ENCODE results near the gene ZNF775.

Gene ZNF775

DNA sequence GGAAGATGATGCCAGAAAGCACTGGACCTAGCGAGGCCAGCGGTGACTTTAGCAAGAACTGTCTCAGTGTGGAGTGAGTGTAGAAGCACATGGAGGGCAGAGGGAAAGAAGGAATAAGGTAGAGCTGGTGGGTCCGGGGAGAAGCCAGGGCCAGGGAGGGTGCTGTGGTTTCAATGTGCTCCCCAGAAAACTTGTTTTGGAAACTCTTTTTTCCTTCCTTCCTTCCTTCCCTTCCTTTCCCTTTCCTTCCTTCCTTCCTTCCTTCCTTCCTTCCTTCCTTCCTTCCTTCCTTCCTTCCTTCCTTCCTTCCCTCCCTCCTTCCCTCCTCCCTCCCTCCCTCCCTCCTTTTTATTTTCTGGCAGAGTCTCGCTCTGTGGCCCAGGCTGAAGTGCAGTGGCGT, 32.2 kb upstream of the ZNF775 start:
- DNase-seq (ENCODE audit: low spot score) = no peak

DNA sequence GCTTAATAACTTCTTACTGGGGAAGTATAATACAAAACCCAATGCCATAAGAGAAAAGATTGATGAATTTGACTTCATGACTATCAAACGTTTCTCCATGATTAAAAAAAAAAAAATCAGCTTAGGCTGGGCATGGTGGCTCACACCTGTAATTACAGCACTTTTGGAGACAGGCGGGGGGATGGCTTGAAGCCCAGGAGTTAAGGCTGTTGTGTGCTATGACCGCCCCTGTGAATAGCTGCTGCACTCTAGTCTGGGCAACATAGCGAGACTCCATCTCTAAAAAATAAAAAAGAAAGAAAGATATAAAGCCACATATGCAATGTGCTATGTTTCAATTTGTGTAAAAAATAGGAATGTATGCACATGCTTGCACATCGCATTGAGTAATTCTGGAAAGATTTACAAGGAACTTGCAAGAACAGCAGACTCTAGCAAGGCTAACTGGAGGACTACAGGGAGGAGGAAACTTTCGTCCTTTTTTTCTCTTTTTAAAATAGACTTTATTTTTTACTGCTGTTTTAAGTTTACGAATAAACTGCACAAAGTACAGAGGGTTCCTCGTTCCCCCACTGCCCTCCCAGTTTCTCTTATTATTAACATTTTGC, 27.4 kb upstream of the ZNF775 start:
- DNase-seq (ENCODE audit: low spot score) = no peak

DNA sequence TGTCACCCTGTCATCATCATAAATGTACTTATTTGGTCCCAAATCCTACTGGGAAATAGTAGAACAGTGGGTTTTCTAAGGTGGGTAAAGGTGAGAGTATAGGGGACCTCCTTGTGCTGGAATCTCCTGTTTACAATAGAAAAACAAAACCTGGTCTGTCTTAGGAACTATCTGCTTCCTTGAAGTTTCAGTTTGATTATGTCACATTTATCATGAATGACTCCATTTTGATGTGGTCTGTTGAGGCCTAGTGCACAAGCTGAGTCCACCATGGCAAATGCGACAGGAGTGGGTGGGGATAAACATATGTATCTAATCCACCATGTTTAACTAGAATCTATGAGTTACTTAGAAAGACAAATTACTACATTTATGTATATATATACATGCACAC, 23.5 kb upstream of the ZNF775 start:
- no peak for DNase-seq (ENCODE audit: low spot score)

DNA sequence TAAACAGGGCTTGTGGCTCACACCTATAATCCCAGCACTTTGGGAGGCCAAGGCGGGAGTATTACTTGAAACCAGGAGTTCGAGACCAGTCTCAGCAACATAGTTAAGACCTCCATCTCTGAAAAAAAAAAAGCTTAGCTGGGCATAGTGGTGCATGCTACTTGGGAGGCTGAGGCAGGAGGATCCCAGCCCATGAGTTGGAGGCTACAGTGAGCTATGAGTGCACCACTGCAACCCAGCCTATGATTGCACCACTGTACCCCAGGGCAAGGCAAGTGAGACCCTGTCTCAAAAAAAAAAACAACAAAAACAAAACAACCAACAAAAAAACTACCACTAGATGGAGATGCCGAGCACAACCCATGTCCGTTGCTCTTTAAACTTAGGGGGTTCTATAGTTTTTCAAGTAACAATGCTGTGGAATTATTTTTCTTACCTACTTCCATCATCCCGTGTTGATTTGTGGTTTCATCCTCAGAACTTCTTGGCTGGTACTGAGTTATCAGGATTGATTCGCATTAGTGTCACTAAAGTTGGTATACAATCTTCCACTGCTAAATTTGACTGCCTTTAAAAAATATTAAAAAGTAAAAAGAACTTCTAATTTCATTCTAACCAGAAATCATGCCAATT, 22.7 kb upstream of the ZNF775 start:
- no peak for DNase-seq (ENCODE audit: low spot score)

DNA sequence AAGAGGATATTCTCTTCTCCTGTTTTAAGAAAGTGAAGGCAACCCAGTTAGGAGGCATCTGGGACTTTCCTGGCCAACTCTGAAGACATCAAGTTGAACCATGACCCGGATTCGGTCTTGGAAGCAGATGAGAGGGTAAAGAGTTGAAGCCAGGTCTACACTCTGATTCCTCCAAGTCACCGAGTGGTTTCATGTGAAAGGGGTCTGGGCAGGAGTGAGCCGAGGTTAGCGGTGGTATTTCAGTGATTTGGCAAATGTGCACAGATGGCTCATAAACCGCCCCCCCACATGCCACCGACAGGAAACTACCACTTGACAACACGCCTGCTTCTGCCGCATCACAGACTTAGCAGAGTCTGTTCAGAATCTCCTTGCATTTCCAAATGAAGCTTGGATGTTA, 21.9 kb upstream of the ZNF775 start:
- DNase-seq (ENCODE audit: low spot score) = no peak

DNA sequence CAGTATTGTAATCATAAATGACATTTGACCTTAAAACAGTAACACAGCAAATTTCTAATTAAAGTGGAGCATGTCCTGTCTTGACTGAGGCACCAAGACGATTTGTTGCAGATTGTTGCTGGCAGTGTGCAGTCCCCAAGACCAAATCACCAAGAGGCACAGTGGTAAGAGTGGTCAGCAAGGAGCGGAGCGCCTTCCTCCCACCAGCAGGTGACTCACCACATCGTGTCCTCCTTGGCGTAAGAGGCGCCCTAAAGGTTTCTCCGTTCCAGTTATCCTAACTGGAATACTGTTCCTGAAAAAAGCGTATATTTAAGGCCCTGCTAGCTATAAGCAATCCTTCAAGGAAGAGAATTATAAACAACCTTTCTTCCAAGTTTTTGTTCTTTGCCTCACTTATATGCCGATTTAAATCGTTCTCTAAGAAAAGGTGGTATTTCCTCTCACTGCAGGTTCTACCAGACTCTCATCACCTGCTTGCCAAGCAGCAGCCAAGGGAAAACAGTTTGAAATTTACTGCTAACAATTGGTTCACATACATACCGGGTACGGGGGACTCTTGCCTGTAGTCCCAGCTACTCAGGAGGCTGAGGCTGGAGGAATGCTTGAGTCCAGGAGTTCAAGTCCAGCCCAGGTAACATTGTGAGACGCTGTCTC, 21.2 kb upstream of the ZNF775 start:
- no peak for DNase-seq (ENCODE audit: low spot score)

DNA sequence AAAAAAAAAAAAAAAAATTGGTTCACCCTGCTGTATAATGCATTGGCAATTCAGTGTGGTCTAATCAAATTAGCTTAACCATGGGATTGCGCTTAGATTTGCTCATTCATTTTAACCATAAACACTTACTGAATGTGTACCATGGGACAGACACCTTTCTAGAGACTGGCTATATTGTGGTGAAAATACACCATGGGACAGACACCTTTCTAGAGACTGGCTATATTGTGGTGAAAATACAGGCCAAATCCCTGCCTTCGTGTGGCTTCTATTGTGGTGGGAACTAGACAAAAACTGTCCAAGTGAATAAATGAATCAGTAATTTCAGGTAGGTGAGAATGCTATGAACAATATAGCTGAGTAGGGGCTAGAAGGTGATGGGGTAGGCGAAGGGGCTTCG, 20.7 kb upstream of the ZNF775 start:
- no peak for DNase-seq (ENCODE audit: low spot score)

DNA sequence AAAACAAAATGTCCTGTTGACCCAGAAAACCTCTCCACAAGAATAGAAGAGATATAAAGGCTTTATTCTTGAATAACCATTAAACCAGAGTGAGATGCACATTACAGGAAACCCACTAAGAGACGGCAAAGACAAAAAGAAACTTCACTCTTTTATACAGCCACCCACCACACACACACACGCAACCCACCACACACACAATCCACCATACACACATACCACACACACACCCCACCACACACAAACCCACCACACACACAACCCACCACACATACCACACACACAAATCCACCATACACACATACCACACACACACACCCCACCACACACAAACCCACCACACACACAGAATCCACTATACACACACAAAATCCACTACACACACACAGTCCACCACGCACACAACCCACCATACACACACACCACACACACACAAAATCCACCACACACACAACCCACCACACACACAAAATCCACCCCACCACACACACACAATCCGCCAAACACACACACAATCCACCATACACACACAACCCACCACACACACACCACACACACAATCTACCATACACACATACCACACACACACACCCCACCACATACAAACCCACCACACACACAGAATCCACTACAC, 20.0 kb upstream of the ZNF775 start:
- DNase-seq (ENCODE audit: low spot score) = no peak

DNA sequence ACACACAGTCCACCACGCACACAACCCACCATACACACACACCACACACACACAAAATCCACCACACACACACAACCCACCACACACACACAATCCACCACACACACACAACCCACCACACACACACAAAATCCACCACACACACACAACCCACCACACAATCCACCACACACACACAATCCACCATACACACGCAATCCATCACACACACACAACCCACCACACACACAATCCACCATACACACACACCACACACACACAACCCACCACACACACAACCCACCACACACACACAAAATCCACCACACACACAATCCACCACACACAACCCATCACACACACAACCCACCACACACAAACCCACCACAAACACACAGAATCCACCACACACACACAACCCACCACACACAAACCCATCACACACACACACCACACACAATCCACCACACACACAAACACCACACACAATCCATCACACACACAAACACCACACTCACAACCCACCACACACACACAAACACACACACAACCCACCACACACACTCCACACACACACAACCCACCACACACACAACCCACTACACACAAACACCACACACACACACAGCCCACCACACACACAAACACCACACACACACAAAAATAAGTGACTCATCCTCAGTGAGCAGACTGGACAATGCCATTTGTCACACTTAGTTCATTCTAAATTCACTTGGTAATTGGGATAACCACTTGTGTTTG, 19.3 kb upstream of the ZNF775 start:
- DNase-seq (ENCODE audit: low spot score) = no peak

DNA sequence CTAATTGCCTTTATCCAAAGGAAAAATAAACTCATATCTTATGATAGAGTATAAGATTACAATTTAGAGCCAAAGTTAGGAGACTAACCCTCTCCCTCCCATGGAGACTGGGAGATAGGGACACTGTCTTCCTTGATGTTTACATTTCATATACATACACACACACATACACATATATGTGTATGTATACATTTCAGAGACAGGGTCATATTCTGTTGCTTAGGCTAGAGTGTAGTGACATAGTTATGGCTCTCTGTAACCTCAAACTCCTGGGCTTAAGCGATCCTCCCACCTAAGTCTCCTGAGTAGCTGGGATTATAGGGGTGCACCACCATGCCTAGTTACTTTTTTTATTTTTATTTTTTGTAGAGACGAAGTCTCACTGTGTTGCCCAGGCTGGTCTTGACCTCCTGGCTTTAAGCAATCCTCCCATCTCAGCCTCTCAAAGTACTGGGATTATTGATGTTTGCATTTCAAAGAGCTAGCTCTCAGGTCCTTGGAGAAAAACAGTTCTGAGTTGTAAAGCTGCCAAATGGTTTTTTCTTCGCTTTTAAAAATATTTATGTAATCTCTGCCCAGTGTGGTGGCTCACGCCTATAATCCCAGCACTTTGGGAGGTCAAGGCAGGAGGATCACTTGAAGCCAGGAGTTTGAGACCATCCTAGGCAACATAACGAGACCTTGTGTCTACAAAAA, 18.6 kb upstream of the ZNF775 start:
- DNase-seq (ENCODE audit: low spot score) = no peak

DNA sequence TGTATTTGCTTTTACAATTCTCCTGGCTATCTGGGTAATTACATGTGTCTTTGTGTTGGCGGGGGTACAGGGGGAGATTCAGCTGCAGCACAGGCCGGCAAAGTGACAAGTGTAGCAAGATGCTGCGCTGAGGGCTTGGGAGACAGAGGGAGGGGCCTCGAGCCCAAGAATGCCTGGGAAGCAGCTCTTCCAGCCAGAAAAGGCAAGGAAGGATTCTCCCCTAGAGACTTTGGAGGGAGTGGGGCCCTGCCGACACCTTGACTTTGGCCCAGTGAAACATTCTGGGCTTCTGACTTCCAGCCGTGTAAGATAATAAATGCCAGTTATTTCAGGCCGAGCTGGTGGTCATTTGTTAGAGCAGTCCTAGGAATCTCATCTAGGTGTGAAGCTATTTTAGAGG, 17.7 kb upstream of the ZNF775 start:
- DNase-seq (ENCODE audit: low spot score) = no peak

DNA sequence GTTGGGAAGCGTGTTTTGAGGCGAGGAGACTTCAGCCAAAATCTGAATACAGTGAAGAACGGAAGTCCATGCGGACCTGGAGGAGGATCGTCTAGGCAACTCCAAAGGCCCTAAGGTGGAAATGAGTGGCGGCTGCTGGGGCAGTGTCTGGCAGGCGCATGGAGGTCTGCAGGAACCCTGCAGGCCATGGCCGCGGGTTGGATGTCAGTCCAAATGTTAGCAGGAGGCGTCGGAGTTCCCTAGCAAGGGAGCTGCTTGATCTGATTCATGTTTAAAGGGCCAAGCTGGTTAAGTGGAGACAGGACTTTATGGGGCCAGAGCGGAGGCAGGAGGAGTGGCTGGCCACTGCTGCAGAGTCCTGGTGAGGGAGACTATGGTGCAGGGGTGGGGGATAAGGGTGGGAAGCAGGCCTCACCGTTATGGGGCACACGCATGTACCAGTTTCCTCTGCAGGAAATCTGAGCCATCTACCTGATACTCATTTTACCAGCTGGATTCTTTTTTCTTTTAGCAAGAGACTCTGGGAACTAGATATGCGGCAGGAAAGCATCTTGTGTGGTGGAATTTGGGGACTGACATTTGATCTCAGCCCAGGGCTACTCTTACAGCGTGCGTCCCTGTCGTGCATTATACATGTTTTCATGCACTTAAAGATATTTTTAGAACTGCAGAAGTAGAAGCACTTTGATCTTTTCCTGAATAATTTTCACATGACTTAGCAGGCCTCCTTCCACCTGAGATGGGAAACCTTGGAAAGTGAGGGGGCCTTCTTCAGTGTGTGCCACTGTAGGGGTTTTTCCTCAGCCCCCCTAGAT, 17.1 kb upstream of the ZNF775 start:
- no peak for DNase-seq (ENCODE audit: low spot score)

DNA sequence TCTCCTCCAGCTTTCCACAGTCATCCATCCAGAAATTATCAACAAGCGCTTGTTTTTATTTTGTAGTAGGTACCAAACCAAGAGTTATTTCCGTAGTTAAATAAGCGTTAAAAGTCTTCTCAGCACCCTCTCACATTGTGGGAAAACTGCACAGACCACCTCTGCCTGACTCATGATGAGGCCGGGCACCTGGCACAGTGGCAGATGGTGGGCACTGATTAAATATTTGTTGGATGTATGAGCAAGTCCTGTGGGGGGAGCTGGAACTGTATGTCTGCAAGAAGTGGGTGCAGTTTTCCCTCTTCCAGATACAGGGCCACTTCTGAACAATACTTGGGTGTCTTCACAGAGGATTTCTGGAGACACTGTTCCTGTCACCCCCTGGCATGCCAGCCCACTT, 15.8 kb upstream of the ZNF775 start:
- DNase-seq (ENCODE audit: low spot score) = no peak

DNA sequence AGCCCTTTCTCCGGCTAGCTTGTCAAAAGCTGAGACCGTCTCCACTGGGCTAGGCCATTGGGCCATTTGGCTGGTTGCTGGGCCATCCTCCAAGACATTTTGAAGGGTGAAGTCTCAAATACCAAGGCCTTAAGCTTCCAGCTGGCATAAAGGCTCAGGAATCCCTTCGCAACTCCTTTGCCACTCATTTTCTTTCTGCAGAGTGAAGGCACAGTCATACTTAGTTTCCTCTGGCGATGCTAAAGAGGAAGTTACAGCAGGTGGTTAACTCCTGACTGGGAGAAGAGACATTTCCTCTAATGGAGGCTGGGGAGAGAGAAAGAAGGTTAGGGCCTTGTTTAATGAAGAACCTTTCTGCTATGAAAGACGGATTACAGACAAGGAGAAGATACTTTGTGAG, 15.3 kb upstream of the ZNF775 start:
- DNase-seq (ENCODE audit: low spot score) = no peak

DNA sequence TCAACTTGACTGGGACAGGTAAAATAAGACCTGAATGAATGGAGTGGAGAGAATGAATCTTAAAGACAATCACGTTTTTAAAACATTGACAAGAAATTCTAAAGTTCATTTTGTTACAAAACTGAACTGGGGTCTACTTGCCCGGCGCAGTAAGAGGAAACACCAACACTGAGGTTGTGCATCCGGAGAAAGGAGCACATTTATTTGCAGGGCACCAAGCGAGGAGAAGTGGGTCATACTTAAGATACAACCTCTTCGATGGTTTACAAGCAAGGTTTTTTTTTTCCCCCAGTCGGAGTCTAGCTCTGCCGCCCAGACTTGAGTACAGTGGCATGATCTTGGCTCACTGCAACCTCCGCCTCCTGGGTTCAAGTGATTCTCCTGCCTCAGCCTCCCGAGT, 13.9 kb upstream of the ZNF775 start:
- no peak for DNase-seq (ENCODE audit: low spot score)

DNA sequence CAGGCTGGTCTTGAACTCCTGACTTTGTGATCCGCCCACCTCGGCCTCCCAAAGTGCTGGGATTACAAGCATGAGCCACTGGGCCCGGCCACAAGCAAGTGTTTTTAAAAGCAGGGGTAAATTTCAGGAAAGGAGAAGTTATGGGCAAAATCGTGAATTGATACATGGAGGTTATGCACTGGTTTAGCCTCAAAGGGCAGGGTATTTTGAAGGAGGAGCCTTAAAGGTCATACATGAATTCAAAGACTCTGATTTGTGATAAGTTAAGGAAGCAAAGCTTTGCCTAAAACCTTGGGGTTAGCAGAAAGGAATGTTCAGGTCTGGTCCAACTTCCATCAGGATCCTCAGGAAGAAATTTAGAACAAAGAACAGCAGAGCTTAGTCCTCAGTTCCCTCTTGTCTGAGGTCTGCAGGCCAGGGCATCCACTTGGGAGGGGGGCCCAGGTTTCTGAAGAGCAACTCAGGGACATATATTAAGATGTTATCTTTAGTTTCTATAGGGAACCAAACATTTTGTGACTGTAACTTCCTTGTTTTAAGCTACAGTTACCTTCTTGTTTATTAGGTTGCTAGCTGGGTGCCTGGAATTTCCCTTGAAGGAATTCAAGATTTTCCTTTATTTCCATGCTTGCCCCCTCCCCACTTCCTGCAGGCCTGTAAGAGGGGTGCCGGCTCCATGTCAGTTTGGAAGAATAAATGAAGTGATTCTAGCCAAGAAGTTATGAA, 13.3 kb upstream of the ZNF775 start:
- no peak for DNase-seq (ENCODE audit: low spot score)

DNA sequence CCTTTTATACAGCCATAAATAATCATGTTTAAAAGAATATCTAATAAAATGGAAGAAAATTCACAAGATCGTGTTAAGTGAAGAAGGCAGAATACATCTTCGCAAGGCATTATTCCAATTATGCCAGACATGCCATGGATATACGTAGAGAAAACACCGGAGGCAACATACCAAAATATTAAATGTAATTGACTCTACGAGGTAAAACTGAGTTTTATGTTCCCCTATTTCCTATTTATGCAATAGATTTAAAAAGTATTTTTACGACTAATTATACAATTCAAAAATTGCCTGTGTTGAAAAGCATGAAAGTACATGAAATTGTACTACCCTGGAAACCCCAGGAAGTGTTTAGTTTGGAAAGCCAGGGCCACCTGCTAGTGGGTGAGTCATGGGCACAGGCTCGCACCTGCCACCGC, 11.4 kb upstream of the ZNF775 start:
- DNase-seq (ENCODE audit: low spot score) = no peak

DNA sequence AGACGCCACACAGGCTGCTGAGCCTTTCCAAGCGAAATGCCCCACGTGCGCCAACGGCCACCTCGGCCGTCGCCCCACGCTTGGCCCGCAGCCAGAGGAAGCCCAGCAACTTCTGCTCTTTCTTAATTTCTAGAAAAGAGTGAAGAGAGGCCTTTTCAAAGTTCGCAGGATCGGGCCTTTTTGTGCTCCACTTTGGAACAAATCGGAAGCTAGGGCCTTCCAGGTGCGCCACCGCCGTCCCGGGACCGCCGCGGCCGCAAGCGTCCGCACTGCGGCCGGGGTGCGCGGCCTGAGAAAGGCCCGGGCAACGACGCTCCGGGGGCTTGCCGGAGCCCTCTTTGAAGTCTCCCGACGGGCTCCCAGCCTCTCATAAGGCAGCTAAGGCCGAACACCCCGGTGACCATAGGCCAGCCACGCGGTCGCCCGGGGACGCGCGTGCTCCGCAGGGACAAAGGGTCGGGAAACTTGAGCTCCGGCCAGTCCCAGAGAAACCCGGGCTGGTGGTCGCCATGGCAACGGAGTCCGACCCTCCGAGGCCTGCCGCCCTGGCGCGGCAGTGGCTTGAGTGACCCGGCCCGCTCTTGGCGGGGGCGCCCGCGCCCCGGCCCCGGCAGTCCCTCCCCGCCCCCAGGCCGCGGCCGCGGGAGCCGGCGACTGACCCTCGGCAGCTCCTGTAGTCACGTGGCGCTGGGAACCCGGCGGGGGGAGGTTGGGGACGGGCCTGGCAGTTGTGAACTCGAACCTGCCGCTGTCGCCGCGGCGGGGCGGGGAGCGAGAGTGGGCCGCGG, 10.8 kb upstream of the ZNF775 start, which contains the start of gene REPIN1:
TSS of gene REPIN1 (plus strand) at position 727 of the 788 bp plus-strand sequence. CDS start 890 bp downstream, outside the sequence.
- DNase-seq (ENCODE audit: low spot score) = peak; percentile 95
